Neural cell (in vitro differentiated cells): ENCODE data around the gene PEX5. TPM values are rescaled to one million over a fixed set of nuclear protein-coding genes. Genes with fewer than 3 reads are reported as not detected.

Experiments used
- H2AFZ ChIP-seq: fragments of 200-600, 300-800 bp; sonication (generic), shearing (Covaris generic); 2 replicates; pipeline ENCODE4 v1.6.0; 2014; ENCODE audit warnings: low read depth, mild to moderate bottlenecking, antibody characterized with exemption, low read length, moderate library complexity
- H3F3A ChIP-seq: fragments of 200-600 bp; shearing (Covaris generic); 2 replicates; pipeline ENCODE4 v1.6.1; 2016; ENCODE audit warnings: mild to moderate bottlenecking, moderate library complexity, mixed read lengths, antibody characterized with exemption, low read length; ENCODE audit not compliant: insufficient read depth, poor library complexity, severe bottlenecking
- H3K27ac ChIP-seq: fragments of 200-600, 300-800 bp; sonication (generic), shearing (Covaris generic); 2 replicates; pipeline ENCODE4 v1.5.1; 2014; ENCODE audit warnings: mild to moderate bottlenecking, low read length, moderate library complexity
- H3K27me3 ChIP-seq: fragments of 300-800, 200-600 bp; sonication (generic), shearing (Covaris generic); 2 replicates; pipeline ENCODE4 v1.6.0; 2014; ENCODE audit warnings: mild to moderate bottlenecking, low read depth, low read length, moderate library complexity; ENCODE audit not compliant: insufficient read depth
- H3K36me3 ChIP-seq: fragments of 300-800, 200-600 bp; sonication (generic), shearing (Covaris generic); 2 replicates; pipeline ENCODE4 v1.5.1; 2014; ENCODE audit warnings: mild to moderate bottlenecking, antibody characterized with exemption, low read length, moderate library complexity; ENCODE audit not compliant: insufficient read depth
- H3K4me2 ChIP-seq: fragments of 300-800, 200-600 bp; sonication (generic), shearing (Covaris generic); 2 replicates; pipeline ENCODE4 v1.6.0; 2014; ENCODE audit warnings: mild to moderate bottlenecking, low read length
- H3K4me3 ChIP-seq: fragments of 300-800, 200-600 bp; sonication (generic), shearing (Covaris generic); 2 replicates; pipeline ENCODE4 v1.5.1; 2014; ENCODE audit warnings: mild to moderate bottlenecking, low read length, moderate library complexity
- H3K79me2 ChIP-seq: fragments of 200-600 bp; shearing (Covaris generic); replicated peaks from 2 replicates; pipeline ENCODE4 v1.6.0; 2014; ENCODE audit warnings: mild to moderate bottlenecking, low read length, moderate library complexity; ENCODE audit not compliant: insufficient read depth
- H3K9ac ChIP-seq: fragments of 300-800, 200-600 bp; sonication (generic), shearing (Covaris generic); 2 replicates; pipeline ENCODE4 v1.6.1; 2016; ENCODE audit warnings: mild to moderate bottlenecking, low read length, mixed read lengths
- H3K9me2 ChIP-seq: fragments of 200-600 bp; shearing (Covaris generic); 2 replicates; pipeline ENCODE4 v1.6.1; 2016; ENCODE audit warnings: mild to moderate bottlenecking, low read length, mixed read lengths; ENCODE audit not compliant: insufficient read depth
- H3K9me3 ChIP-seq: fragments of 200-600, 300-800 bp; sonication (generic), shearing (Covaris generic); 2 replicates; pipeline ENCODE4 v1.6.1; 2016; ENCODE audit warnings: mild to moderate bottlenecking, mixed run types, low read length, moderate library complexity, mixed read lengths
- H4K20me1 ChIP-seq: fragments of 200-600 bp; shearing (Covaris generic); 2 replicates; pipeline ENCODE4 v1.6.1; 2016; ENCODE audit warnings: mild to moderate bottlenecking, mixed run types; ENCODE audit not compliant: insufficient read depth
- EP300 ChIP-seq: fragments of 450-650 bp; conservative IDR thresholded peaks from 2 replicates; pipeline ENCODE4 v1.6.1; 2014; ENCODE audit warnings: antibody characterized with exemption, mild to moderate bottlenecking, moderate library complexity; ENCODE audit not compliant: poor library complexity, severe bottlenecking
- EZH2 ChIP-seq: fragments of 200-600, 300-800 bp; shearing (Covaris generic), sonication (generic); IDR thresholded peaks from 2 replicates; pipeline ENCODE4 v1.6.1; 2014; ENCODE audit warnings: antibody characterized with exemption, low read length, borderline replicate concordance, mild to moderate bottlenecking; ENCODE audit not compliant: insufficient read depth, poor library complexity, severe bottlenecking
- MXI1 ChIP-seq: fragments of 450-650 bp; conservative IDR thresholded peaks from 2 replicates; pipeline ENCODE4 v1.6.1; 2014; ENCODE audit warnings: antibody characterized with exemption, mild to moderate bottlenecking; ENCODE audit not compliant: poor library complexity, severe bottlenecking
- POLR2AphosphoS5 ChIP-seq: IDR thresholded peaks from 2 replicates; pipeline ENCODE4 v1.6.1; 2012
- RAD21 ChIP-seq: fragments of 450-650 bp; conservative IDR thresholded peaks from 2 replicates; pipeline ENCODE4 v1.6.1; 2014; ENCODE audit warnings: antibody characterized with exemption, mild to moderate bottlenecking, moderate library complexity
- SMC3 ChIP-seq: fragments of 450-650 bp; conservative IDR thresholded peaks from 2 replicates; pipeline ENCODE4 v1.6.1; 2014; ENCODE audit warnings: antibody characterized with exemption, mild to moderate bottlenecking, moderate library complexity; ENCODE audit not compliant: poor library complexity
- polyA plus RNA-seq: library from polyadenylated mRNA; depleted of rRNA; stranded (reverse); fragments of >200 nt; gene quantifications from 2 replicates; pipeline ENCODE4 v1.2.3, GENCODE V29; 2014
- TF ChIP-seq, protein P1 (sequence below): fragments of 450-650 bp; IDR thresholded peaks from 2 replicates; pipeline ENCODE4 v1.5.1; 2014; ENCODE audit warnings: antibody characterized with exemption, mild to moderate bottlenecking, moderate library complexity; ENCODE audit not compliant: poor library complexity, severe bottlenecking
- TF ChIP-seq, protein P2 (sequence below): IDR thresholded peaks from 2 replicates; pipeline ENCODE4 v1.6.1; 2012; ENCODE audit warnings: borderline replicate concordance

The PEX5 gene
- polyA plus RNA-seq, 1 donor from 2014 or later, result 63.9 TPM

GRCh38 chr12:7158781-7159609, 30.5 kb upstream of the PEX5 start:
- Histone ChIP-seq H3K36me3 (peaks cover 9% of the 10 kb centered on the region), H3K79me2 (no peaks in the 10 kb centered on the region), H3K4me3 (no peak overlapping the region), H4K20me1 (no peaks in the 10 kb centered on the region), H3K9ac (no peak overlapping the region), H3K27me3 (no peaks in the 10 kb centered on the region), H2AFZ (no peak overlapping the region), H3F3A (no peaks in the 10 kb centered on the region), H3K27ac (no peak overlapping the region), H3K9me2 (no peaks in the 10 kb centered on the region), H3K9me3 (no peaks in the 10 kb centered on the region), H3K4me2 (no peak overlapping the region)
- TF ChIP-seq EP300, result no peak
- TF ChIP-seq, protein P1, sequence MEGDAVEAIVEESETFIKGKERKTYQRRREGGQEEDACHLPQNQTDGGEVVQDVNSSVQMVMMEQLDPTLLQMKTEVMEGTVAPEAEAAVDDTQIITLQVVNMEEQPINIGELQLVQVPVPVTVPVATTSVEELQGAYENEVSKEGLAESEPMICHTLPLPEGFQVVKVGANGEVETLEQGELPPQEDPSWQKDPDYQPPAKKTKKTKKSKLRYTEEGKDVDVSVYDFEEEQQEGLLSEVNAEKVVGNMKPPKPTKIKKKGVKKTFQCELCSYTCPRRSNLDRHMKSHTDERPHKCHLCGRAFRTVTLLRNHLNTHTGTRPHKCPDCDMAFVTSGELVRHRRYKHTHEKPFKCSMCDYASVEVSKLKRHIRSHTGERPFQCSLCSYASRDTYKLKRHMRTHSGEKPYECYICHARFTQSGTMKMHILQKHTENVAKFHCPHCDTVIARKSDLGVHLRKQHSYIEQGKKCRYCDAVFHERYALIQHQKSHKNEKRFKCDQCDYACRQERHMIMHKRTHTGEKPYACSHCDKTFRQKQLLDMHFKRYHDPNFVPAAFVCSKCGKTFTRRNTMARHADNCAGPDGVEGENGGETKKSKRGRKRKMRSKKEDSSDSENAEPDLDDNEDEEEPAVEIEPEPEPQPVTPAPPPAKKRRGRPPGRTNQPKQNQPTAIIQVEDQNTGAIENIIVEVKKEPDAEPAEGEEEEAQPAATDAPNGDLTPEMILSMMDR, result no peak
- TF ChIP-seq SMC3, result no peak

DNA sequence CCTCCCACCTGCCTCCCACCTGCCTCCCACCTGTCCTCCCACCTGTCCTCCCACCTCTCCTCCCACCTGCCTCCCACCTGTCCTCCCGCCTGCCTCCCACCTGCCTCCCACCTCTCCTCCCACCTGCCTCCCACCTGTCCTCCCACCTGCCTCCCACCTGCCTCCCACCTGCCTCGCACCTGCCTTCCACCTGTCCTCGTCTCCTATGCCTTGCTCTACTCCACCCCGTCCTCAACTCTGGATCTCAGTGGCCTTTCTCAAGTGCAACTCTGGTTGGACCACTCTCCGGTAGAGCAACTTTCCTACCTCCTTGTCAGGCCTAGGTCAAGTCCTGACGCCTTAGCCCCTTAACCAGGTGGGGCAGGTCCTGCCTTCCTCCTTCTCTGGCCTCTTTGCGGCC, 29.3 kb upstream of the PEX5 start:
- no peaks in the 10 kb centered on the region for H3F3A ChIP-seq
- no peak overlapping the region for H3K9ac ChIP-seq
- H3K36me3 ChIP-seq, result peaks cover under 1% of the 10 kb centered on the region
- no peak overlapping the region for H3K4me3 ChIP-seq
- no peak overlapping the region for H2AFZ ChIP-seq
- H3K27me3 ChIP-seq, result no peaks in the 10 kb centered on the region
- no peaks in the 10 kb centered on the region for H3K9me2 ChIP-seq
- H3K9me3 ChIP-seq, result no peaks in the 10 kb centered on the region
- H4K20me1 ChIP-seq, result no peaks in the 10 kb centered on the region
- H3K4me2 ChIP-seq, result no peak overlapping the region
- H3K27ac ChIP-seq, result no peak overlapping the region
- TF ChIP-seq POLR2AphosphoS5 (peak; percentile 13), EZH2 (no peak)
- no peaks in the 10 kb centered on the region for H3K79me2 ChIP-seq

GRCh38 chr12:7161327-7161726, 28.2 kb upstream of the PEX5 start:
- no peak overlapping the region for H3K4me3 ChIP-seq
- no peaks in the 10 kb centered on the region for H3F3A ChIP-seq
- no peaks in the 10 kb centered on the region for H3K9me2 ChIP-seq
- no peak overlapping the region for H3K9ac ChIP-seq
- TF ChIP-seq MXI1, result no peak
- no peak for TF ChIP-seq EZH2
- no peak for TF ChIP-seq RAD21
- no peak for TF ChIP-seq SMC3
- TF ChIP-seq, protein P2, sequence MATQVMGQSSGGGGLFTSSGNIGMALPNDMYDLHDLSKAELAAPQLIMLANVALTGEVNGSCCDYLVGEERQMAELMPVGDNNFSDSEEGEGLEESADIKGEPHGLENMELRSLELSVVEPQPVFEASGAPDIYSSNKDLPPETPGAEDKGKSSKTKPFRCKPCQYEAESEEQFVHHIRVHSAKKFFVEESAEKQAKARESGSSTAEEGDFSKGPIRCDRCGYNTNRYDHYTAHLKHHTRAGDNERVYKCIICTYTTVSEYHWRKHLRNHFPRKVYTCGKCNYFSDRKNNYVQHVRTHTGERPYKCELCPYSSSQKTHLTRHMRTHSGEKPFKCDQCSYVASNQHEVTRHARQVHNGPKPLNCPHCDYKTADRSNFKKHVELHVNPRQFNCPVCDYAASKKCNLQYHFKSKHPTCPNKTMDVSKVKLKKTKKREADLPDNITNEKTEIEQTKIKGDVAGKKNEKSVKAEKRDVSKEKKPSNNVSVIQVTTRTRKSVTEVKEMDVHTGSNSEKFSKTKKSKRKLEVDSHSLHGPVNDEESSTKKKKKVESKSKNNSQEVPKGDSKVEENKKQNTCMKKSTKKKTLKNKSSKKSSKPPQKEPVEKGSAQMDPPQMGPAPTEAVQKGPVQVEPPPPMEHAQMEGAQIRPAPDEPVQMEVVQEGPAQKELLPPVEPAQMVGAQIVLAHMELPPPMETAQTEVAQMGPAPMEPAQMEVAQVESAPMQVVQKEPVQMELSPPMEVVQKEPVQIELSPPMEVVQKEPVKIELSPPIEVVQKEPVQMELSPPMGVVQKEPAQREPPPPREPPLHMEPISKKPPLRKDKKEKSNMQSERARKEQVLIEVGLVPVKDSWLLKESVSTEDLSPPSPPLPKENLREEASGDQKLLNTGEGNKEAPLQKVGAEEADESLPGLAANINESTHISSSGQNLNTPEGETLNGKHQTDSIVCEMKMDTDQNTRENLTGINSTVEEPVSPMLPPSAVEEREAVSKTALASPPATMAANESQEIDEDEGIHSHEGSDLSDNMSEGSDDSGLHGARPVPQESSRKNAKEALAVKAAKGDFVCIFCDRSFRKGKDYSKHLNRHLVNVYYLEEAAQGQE, result no peak
- H3K4me2 ChIP-seq, result no peak overlapping the region
- H3K27me3 ChIP-seq, result no peaks in the 10 kb centered on the region
- no peak overlapping the region for H2AFZ ChIP-seq
- no peaks in the 10 kb centered on the region for H3K79me2 ChIP-seq
- no peaks in the 10 kb centered on the region for H3K9me3 ChIP-seq
- H3K36me3 ChIP-seq, result no peaks in the 10 kb centered on the region
- H4K20me1 ChIP-seq, result no peaks in the 10 kb centered on the region
- no peak overlapping the region for H3K27ac ChIP-seq
